Smooth muscle cell (in vitro differentiated cells): ENCODE measurements around the gene USP17L12. TPM values are rescaled to one million over a fixed set of nuclear protein-coding genes. Genes with fewer than 3 reads are reported as not detected.
"Not testable (repeated sequence)": the region's sequence is repeated elsewhere in the genome, so short reads cannot be mapped to it uniquely, and the experiment has no call there.

Experiments
- DNase-seq: peaks from one replicate; lab custom pipeline; 2025; ENCODE audit not compliant: unreplicated experiment; lab: John Stamatoyannopoulos, UW
- H2AFZ ChIP-seq: fragments of 200-600 bp; sonication (generic); 2 replicates; pipeline ENCODE4 v1.6.0; 2016; ENCODE audit warnings: antibody characterized with exemption, low read depth, mild to moderate bottlenecking
- H3F3A ChIP-seq: fragments of 200-600 bp; sonication (generic); 2 replicates; pipeline ENCODE4 v1.6.0; 2017; ENCODE audit warnings: antibody characterized with exemption, low read depth
- H3K27ac ChIP-seq: fragments of 200-600 bp; sonication (generic); 2 replicates; pipeline ENCODE4 v1.5.1; 2016; ENCODE audit warnings: low read depth, mild to moderate bottlenecking
- H3K27me3 ChIP-seq: fragments of 200-600 bp; sonication (generic); 2 replicates; pipeline ENCODE4 v1.6.1; 2016; ENCODE audit warnings: low read depth, mild to moderate bottlenecking
- H3K36me3 ChIP-seq: fragments of 200-600 bp; sonication (generic); 2 replicates; pipeline ENCODE4 v1.5.1; 2016; ENCODE audit warnings: low read depth
- H3K4me1 ChIP-seq: fragments of 200-600 bp; sonication (generic); 2 replicates; pipeline ENCODE4 v1.5.1; 2016; ENCODE audit warnings: low read depth
- H3K4me2 ChIP-seq: fragments of 200-600 bp; sonication (generic); 2 replicates; pipeline ENCODE4 v1.6.0; 2016; ENCODE audit warnings: mild to moderate bottlenecking
- H3K4me3 ChIP-seq: fragments of 200-600 bp; sonication (generic); 2 replicates; pipeline ENCODE4 v1.5.1; 2016; ENCODE audit warnings: mild to moderate bottlenecking
- H3K79me2 ChIP-seq: fragments of 200-600 bp; sonication (generic); 2 replicates; pipeline ENCODE4 v1.6.0; 2016; ENCODE audit warnings: low read depth, mild to moderate bottlenecking
- H3K9ac ChIP-seq: fragments of 200-600 bp; sonication (generic); 2 replicates; pipeline ENCODE4 v1.6.0; 2016; ENCODE audit warnings: low read depth
- H3K9me3 ChIP-seq: fragments of 200-600 bp; sonication (generic); replicated peaks from 2 replicates; pipeline ENCODE4 v1.5.1; 2016; ENCODE audit warnings: low read depth
- H4K20me1 ChIP-seq: fragments of 200-600 bp; sonication (generic); 2 replicates; pipeline ENCODE4 v1.6.0; 2016; ENCODE audit warnings: low read depth
- WGBS: methylation state at CpG from one replicate; pipeline ENCODE4 v1.1.7; 2016; ENCODE audit warnings: low lambda C conversion rate; 5-methylcytosine and 5-hydroxymethylcytosine counted together
- polyA plus RNA-seq: library from polyadenylated mRNA; unstranded; fragments of >200 nt; fragmentation: Nextera tagmentation; extraction: Ambion mirVana; gene quantifications from 2 replicates; pipeline ENCODE4 v1.2.1, GENCODE V29; 2016
- total RNA-seq: library from RNA; depleted of rRNA; stranded (reverse); fragments of >200 nt; gene quantifications from 2 replicates; pipeline ENCODE4 v1.2.3, GENCODE V29; 2014

The USP17L12 gene
- total RNA-seq (not detected in 2 replicates), polyA plus RNA-seq (not detected in 2 replicates)

DNA sequence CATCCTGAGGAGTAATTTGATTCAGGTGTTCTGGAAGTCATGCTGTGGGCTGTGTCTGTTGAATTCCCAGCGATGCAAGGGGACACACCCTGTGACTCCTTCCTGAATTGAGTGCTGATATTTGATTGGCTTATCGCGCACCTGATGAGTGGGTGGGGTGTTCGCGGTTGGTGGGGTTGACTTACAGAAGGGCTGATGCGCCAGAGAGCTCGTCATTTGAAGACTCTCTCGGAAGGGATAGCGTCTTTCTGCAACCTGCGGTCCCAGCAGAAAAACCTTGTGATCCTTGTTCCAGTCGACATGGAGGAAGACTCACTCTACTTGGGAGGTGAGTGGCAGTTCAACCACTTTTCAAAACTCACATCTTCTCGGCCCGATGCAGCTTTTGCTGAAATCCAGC is at the start of gene USP17L12:
Gene USP17L12 (plus strand): TSS at position 301 of the 400 bp plus-strand sequence. CDS start 0 bp downstream, at position 301.
- H3F3A ChIP-seq, DNase-seq, H3K79me2 ChIP-seq, H3K4me3 ChIP-seq, H4K20me1 ChIP-seq, H3K9ac ChIP-seq, H3K4me2 ChIP-seq, H3K36me3 ChIP-seq, H3K9me3 ChIP-seq, H3K4me1 ChIP-seq, H3K27ac ChIP-seq, H3K27me3 ChIP-seq, H2AFZ ChIP-seq: not testable (repeated sequence)
- WGBS, result no CpG with 5 or more reads among the region's 13 CpGs

- DNase-seq, H3K27me3 ChIP-seq, H3K4me1 ChIP-seq, H2AFZ ChIP-seq, H3K4me3 ChIP-seq, H3K36me3 ChIP-seq, H3K9me3 ChIP-seq, H3K9ac ChIP-seq, H3K79me2 ChIP-seq, H3K27ac ChIP-seq, H3K4me2 ChIP-seq, H3F3A ChIP-seq, H4K20me1 ChIP-seq: not testable (repeated sequence)
- 72% methylated on average over 4 of the region's 13 CpGs for WGBS
Observed at GRCh38 chr4:9210357-9210756, 9.6 kb upstream of the USP17L12 start, which contains the start of gene USP17L10. Gene USP17L10, plus strand, starts transcription at chr4:9210657. Its CDS starts 0 bp downstream, at chr4:9210657.

- DNase-seq, result not testable (repeated sequence)
Observed at GRCh38 chr4:9214701-9215100, 5.3 kb upstream of the USP17L12 start.

GRCh38 chr4:9215105-9215504 is 4.8 kb upstream of the USP17L12 start, which contains the start of gene USP17L11:
Gene USP17L11, plus strand, starts transcription at chr4:9215405. Its CDS starts 0 bp downstream, at chr4:9215405.
- not testable (repeated sequence) for DNase-seq
- no CpG with 5 or more reads among the region's 14 CpGs for WGBS

More at GRCh38 chr4:9214701-9215100, 5.3 kb upstream of the USP17L12 start:
- not testable (repeated sequence) for H3K27ac ChIP-seq, H3K4me3 ChIP-seq, H2AFZ ChIP-seq, H3K36me3 ChIP-seq, H3K9me3 ChIP-seq, H3K4me2 ChIP-seq, H3K27me3 ChIP-seq, H3K79me2 ChIP-seq, H3K9ac ChIP-seq, H3F3A ChIP-seq, H4K20me1 ChIP-seq, H3K4me1 ChIP-seq
- WGBS, result 75% methylated on average over 13 of the region's 14 CpGs

DNA sequence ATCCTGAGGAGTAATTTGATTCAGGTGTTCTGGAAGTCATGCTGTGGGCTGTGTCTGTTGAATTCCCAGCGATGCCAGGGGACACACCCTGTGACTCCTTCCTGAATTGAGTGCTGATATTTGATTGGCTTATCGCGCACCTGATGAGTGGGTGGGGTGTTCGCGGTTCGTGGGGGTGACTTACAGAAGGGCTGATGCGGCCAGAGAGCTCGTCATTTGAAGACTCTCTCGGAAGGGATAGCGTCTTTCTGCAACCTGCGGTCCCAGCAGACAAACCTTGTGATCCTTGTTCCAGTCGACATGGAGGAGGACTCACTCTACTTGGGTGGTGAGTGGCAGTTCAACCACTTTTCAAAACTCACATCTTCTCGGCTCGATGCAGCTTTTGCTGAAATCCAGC is 4.6 kb downstream of the USP17L12 start, which contains the start of gene USP17L13:
Gene USP17L13 (plus strand): TSS at position 301 of the 400 bp plus-strand sequence. CDS start 0 bp downstream, at position 301.
- WGBS, result no CpG with 5 or more reads among the region's 14 CpGs
- H4K20me1 ChIP-seq, result not testable (repeated sequence)

More at GRCh38 chr4:9215105-9215504, 4.8 kb upstream of the USP17L12 start, which contains the start of gene USP17L11:
- not testable (repeated sequence) for H3K9me3 ChIP-seq, H3K4me3 ChIP-seq, H3K4me1 ChIP-seq, H2AFZ ChIP-seq, H3K9ac ChIP-seq, H4K20me1 ChIP-seq, H3K27ac ChIP-seq, H3K27me3 ChIP-seq, H3F3A ChIP-seq, H3K4me2 ChIP-seq, H3K79me2 ChIP-seq, H3K36me3 ChIP-seq

DNA sequence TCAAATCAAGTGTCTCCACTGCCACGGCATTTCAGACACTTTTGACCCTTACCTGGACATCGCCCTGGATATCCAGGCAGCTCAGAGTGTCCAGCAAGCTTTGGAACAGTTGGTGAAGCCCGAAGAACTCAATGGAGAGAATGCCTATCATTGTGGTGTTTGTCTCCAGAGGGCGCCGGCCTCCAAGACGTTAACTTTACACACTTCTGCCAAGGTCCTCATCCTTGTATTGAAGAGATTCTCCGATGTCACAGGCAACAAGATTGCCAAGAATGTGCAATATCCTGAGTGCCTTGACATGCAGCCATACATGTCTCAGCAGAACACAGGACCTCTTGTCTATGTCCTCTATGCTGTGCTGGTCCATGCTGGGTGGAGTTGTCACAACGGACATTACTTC is 10.3 kb downstream of the USP17L12 start:
- not testable (repeated sequence) for H3K4me1 ChIP-seq, H3K9me3 ChIP-seq, H4K20me1 ChIP-seq, H3K4me2 ChIP-seq, H3K36me3 ChIP-seq, H2AFZ ChIP-seq, H3K27ac ChIP-seq, DNase-seq, H3K79me2 ChIP-seq, H3F3A ChIP-seq, H3K27me3 ChIP-seq, H3K4me3 ChIP-seq, H3K9ac ChIP-seq
- WGBS, result 82% methylated on average over 5 of the region's 8 CpGs

More for the DNA sequence above, 4.6 kb downstream of the USP17L12 start, which contains the start of gene USP17L13:
- not testable (repeated sequence) for DNase-seq, H3K4me1 ChIP-seq, H2AFZ ChIP-seq, H3K4me3 ChIP-seq, H3K9me3 ChIP-seq, H3K79me2 ChIP-seq, H3K4me2 ChIP-seq, H3K9ac ChIP-seq, H3K36me3 ChIP-seq, H3K27ac ChIP-seq, H3K27me3 ChIP-seq, H3F3A ChIP-seq

DNA sequence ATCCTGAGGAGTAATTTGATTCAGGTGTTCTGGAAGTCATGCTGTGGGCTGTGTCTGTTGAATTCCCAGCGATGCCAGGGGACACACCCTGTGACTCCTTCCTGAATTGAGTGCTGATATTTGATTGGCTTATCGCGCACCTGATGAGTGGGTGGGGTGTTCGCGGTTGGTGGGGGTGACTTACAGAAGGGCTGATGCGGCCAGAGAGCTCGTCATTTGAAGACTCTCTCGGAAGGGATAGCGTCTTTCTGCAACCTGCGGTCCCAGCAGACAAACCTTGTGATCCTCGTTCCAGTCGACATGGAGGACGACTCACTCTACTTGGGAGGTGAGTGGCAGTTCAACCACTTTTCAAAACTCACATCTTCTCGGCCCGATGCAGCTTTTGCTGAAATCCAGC is 14.1 kb downstream of the USP17L12 start, which contains the start of gene USP17L15:
Gene USP17L15 (plus strand): TSS at position 301 of the 400 bp plus-strand sequence. CDS start 0 bp downstream, at position 301.
- not testable (repeated sequence) for H3K4me3 ChIP-seq, H2AFZ ChIP-seq, H3F3A ChIP-seq, H3K27me3 ChIP-seq, DNase-seq, H4K20me1 ChIP-seq, H3K36me3 ChIP-seq, H3K79me2 ChIP-seq, H3K4me1 ChIP-seq, H3K4me2 ChIP-seq, H3K9me3 ChIP-seq, H3K9ac ChIP-seq, H3K27ac ChIP-seq
- no CpG with 5 or more reads among the region's 15 CpGs for WGBS

DNA sequence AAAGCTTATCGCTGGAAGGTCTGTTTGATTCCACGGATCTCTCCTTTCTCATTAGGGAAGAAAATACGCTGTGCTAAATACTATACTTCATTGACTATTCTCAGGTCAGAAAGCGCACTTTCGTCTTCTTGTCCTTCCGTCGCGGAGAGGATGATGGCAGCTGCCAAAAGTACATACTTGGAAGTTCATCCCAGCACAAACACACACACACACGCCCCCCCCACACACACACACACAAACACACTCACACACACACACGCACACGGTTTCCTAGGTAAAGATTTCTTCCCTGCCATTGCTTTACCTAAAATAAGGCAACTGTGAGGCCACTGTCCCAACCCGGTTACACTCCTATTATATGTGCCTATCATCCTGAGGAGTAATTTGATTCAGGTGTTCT is 18.5 kb downstream of the USP17L12 start:
- not testable (repeated sequence) for H3K9ac ChIP-seq, H2AFZ ChIP-seq, H3F3A ChIP-seq, H3K36me3 ChIP-seq, H3K9me3 ChIP-seq, H3K27ac ChIP-seq, H3K27me3 ChIP-seq, H3K4me2 ChIP-seq, H3K4me3 ChIP-seq, H4K20me1 ChIP-seq, DNase-seq, H3K4me1 ChIP-seq, H3K79me2 ChIP-seq
- 82% methylated on average over 3 of the region's 12 CpGs for WGBS
